ENCODE data around the gene GPR62. TPM values are rescaled to one million over a fixed set of nuclear protein-coding genes. Genes with fewer than 3 reads are reported as not detected.

Gene GPR62
- total and polyA plus RNA-seq, 9 of the 15 experiments (the other 6 are each of a cell fraction or from before 2014, with no cell fraction given): not detected

GRCh38 chr3:51927061-51927977 lies 27.9 kb upstream of the GPR62 start:
- Histone ChIP-seq H3K4me2 (ENCODE audit: insufficient read depth, low read length) (no peak overlapping the region), H3K9ac (ENCODE audit: insufficient read depth in 1 of 2, low read depth in 2 of 2, low read length in 2 of 2) (no peak overlapping the region), H2AFZ (ENCODE audit: low read depth, low read length) (no peak overlapping the region), H3K36me3 (ENCODE audit: control insufficient read depth, insufficient read depth, low read length) (no peaks in the 10 kb centered on the region), H3K27me3 (ENCODE audit: control insufficient read depth in 2 of 2, insufficient read depth in 2 of 2, low read length in 2 of 2) (no peaks in the 10 kb centered on the region; a peak in 1 of 5 replicates), H3K79me2 (ENCODE audit: control insufficient read depth, insufficient read depth, low read length) (no peaks in the 10 kb centered on the region), H3K27ac (ENCODE audit: extremely low read depth, low read depth, low read length) (no peak overlapping the region), H3K9me3 (replicated peaks; ENCODE audit: control insufficient read depth, insufficient read depth, low read depth, low read length) (no peaks in the 10 kb centered on the region), H3K9me1 (ENCODE audit: control insufficient read depth, insufficient read depth, low read length) (no peaks in the 10 kb centered on the region), H3K4me1 (replicated peaks in 1 of 2; ENCODE audit: control insufficient read depth in 2 of 2, insufficient read depth in 2 of 2, low read length in 2 of 2) (no peaks in the 10 kb centered on the region), H4K20me1 (replicated peaks; ENCODE audit: control insufficient read depth, insufficient read depth, low read length) (no peaks in the 10 kb centered on the region), H3K4me3 (no peak overlapping the region)
- 17% methylated on average over 5 of the region's 5 CpGs for WGBS (ENCODE audit: insufficient coverage, low coverage, missing lambda C conversion rate)
- ATAC-seq (no peak), FAIRE-seq (no peak), DNase-seq (ENCODE audit: extremely low read depth in 1 of 4, low spot score in 3 of 4) (no peak)
- in situ Hi-C loops (cut with MboI): no loop called here
- intact Hi-C loops (cut with micrococcal nuclease): no loop called here
- ChIA-PET CTCF (ENCODE audit: low intra/inter-chr PET ratio) (no interaction called here), POLR2A (no interaction called here)
- no TSS peak for BruUV-seq (replicated peaks)
- TF ChIP-seq ZNF124 (CRISPR knock-in tag; IDR thresholded peaks at IDR 0.05): no peak
- no peak for TF ChIP-seq HDAC3 (IDR thresholded peaks at IDR 0.05; ENCODE audit: borderline replicate concordance, partially characterized antibody)
- no peak for TF ChIP-seq TFAM (CRISPR knock-in tag; conservative IDR thresholded peaks at IDR 0.05)
- no peak for TF ChIP-seq ZNF316 (IDR thresholded peaks at IDR 0.05)
- no peak for TF ChIP-seq CBX3 (IDR thresholded peaks at IDR 0.05; ENCODE audit: borderline replicate concordance in 1 of 2, low read length in 2 of 2)
- TF ChIP-seq TAL1 (IDR thresholded peaks at IDR 0.05): no peak
- TF ChIP-seq BCOR (IDR thresholded peaks at IDR 0.05): no peak
- no peak for TF ChIP-seq TRIM25 (IDR thresholded peaks at IDR 0.05; ENCODE audit: borderline replicate concordance)
- no peak for TF ChIP-seq ZNF133 (CRISPR knock-in tag; IDR thresholded peaks at IDR 0.05)
- no peak for TF ChIP-seq MBD1 (CRISPR knock-in tag; IDR thresholded peaks at IDR 0.05)
- no peak for TF ChIP-seq HLTF (IDR thresholded peaks at IDR 0.05)
- no peak for TF ChIP-seq EWSR1 (IDR thresholded peaks at IDR 0.05; ENCODE audit: borderline replicate concordance, low read depth, partially characterized antibody)
- no peak for TF ChIP-seq E2F1 (CRISPR knock-in tag; IDR thresholded peaks at IDR 0.05)
- TF ChIP-seq ZNF77 (CRISPR knock-in tag; IDR thresholded peaks at IDR 0.05): no peak
- TF ChIP-seq DDX20 (tag; IDR thresholded peaks at IDR 0.05; ENCODE audit: low read depth): no peak
- TF ChIP-seq MCM2 (IDR thresholded peaks at IDR 0.05; ENCODE audit: low read depth): no peak
- no peak for TF ChIP-seq ZNF280A (IDR thresholded peaks at IDR 0.05; ENCODE audit: low read depth, partially characterized antibody)

Data from K562 (cell line).